VCaP (cell line): ENCODE data around the gene CPZ.

Experiments
- H3K27ac ChIP-seq: fragments of 450-650 bp; 2 replicates; pipeline ENCODE4 v1.5.1; 2017
- CTCF ChIP-seq: fragments of 450-650 bp; conservative IDR thresholded peaks from 2 replicates; pipeline ENCODE4 v1.5.1; 2017; ENCODE audit warnings: mild to moderate bottlenecking, moderate library complexity

The CPZ gene

GRCh38 chr4:8637456-8637984 lies 45.0 kb downstream of the CPZ start:
- H3K27ac ChIP-seq: no peak overlapping the region
- no peak for TF ChIP-seq CTCF

GRCh38 chr4:8639021-8639420 lies 46.5 kb downstream of the CPZ start:
- TF ChIP-seq CTCF: no peak
- H3K27ac ChIP-seq: no peak overlapping the region

GRCh38 chr4:8639777-8640720 lies 47.5 kb downstream of the CPZ start:
- no peak overlapping the region for H3K27ac ChIP-seq
- TF ChIP-seq CTCF: no peak

GRCh38 chr4:8640816-8641215 lies 48.3 kb downstream of the CPZ start:
- no peak for TF ChIP-seq CTCF
- H3K27ac ChIP-seq: no peak overlapping the region

GRCh38 chr4:8641256-8641655 lies 48.7 kb downstream of the CPZ start:
- no peak overlapping the region for H3K27ac ChIP-seq
- TF ChIP-seq CTCF: no peak

- TF ChIP-seq CTCF: no peak
- no peak overlapping the region for H3K27ac ChIP-seq
Measured at GRCh38 chr4:8641931-8642650, 49.5 kb downstream of the CPZ start.

GRCh38 chr4:8642651-8643321 lies 50.2 kb downstream of the CPZ start:
- H3K27ac ChIP-seq: no peak overlapping the region
- no peak for TF ChIP-seq CTCF
